HG03045 (cell line): ENCODE results near the gene RAB24.
"Not testable (repeated sequence)": the region's sequence is repeated elsewhere in the genome, so short reads cannot be mapped to it uniquely, and the experiment has no call there.

ENCODE experiments used
- ATAC-seq: cut with Tn5 transposase; IDR thresholded peaks from one replicate; pipeline ENCODE4 v1.9.1; 2021; ENCODE audit warnings: mild to moderate bottlenecking, moderate library complexity; ENCODE audit not compliant: unreplicated experiment

The RAB24 gene

GRCh38 chr5:177303121-177303924 is at the start of gene RAB24, which contains the start of gene PRELID1:
RAB24 (minus strand) TSS chr5:177303719; CDS start chr5:177303288, 431 bp downstream.
PRELID1 (plus strand) TSS chr5:177303799; CDS start chr5:177303986, 187 bp downstream.
- ATAC-seq, result peak; percentile 54

DNA sequence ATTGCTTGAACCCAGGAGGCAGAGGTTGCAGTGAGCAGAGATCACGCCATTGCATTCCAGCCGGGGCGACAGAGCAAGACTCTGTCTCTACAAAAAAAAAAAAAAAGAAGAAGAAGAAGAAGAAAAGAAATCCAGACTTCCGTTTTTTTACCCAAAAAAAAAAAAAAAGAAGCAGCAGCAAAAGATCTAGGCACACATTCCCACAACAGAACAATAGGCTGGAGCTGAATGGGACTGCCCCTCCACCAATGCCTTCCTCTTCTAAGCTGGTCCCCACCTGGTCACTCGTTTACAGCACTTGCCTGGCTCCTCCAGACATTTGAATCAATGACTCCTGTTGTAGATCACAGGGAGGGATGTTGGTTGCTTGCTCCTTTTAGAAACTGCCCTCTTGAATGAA is 49.6 kb upstream of the RAB24 start:
- ATAC-seq, result no peak

DNA sequence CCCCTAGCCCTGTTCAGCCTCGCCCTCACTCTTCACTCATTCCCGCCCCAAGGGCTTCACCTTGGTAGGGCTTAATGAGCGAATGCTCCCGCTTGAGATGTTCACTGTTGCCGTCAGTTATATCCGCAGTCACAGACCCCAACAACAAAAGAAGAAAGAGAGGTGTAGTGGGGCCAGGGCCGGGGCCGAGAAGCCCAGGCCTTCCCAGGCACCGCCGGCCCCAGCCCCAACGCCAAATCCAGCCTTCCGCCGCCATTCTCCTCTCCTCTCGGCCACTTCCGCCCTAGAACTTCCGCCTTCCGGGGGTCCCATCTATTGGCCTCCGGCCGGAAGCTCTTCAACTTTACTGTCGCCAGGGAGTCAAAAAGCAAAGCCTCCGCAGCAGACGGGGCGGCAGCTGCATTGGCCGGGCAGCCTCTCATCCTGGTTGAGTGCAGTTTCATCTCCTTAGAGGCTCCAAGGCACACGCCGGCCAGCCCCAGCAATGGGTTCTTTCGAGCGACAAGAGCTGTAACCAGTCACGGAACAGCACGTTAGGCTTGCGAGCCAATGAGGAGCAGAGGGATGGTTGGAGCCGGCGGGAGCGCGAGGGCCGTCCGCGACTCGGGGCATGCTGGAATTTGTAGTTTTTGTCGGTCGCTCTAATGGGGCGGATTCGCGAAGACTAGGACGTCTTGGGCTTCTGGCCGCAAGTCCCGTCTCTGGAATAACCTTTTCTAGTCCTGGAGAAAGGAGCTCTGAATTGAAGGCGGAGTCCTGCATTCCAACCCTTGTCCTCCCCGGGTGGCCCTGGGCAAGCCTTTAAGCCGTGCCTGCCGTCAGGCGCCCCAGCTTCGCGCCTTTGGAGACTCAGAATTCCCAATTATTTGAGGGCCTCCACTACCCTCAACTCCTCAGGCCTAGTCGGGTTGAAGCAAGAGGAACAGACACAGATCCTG is 48.1 kb upstream of the RAB24 start, which contains the start of gene LMAN2:
TSS of gene LMAN2 (minus strand) at position 277 of the 938 bp plus-strand sequence. CDS start at position 256, 21 bp downstream.
- ATAC-seq, result peak; percentile 94

DNA sequence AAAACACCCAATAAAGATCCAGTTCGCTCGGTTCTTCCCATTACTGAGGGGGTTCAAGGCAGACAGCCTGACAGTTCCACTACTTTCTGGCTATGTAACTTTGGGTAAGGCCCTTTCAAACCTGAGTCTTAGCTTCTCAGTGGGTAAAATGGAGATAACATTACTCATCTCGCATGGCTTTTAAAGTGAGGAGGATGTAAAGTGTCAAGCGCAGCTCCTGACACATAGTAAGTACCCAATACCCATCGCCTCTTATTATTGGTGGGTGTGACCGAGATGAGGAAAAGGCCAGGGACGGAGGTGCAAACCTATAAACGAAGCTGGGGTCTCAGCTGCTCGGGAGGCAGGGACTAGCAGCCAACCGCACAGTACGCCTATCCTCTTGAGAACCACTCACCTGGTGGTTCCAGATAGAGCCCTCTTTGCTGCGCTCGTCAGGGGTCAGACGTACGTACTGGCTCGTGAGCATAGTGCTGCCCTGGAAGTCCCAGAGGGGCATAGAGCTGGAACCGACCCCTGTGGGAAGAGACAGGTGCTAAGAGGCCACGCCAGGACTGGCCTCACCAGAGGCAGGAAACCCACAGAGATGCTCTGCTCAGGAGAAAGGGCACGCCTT is 47.4 kb upstream of the RAB24 start:
- no peak for ATAC-seq

DNA sequence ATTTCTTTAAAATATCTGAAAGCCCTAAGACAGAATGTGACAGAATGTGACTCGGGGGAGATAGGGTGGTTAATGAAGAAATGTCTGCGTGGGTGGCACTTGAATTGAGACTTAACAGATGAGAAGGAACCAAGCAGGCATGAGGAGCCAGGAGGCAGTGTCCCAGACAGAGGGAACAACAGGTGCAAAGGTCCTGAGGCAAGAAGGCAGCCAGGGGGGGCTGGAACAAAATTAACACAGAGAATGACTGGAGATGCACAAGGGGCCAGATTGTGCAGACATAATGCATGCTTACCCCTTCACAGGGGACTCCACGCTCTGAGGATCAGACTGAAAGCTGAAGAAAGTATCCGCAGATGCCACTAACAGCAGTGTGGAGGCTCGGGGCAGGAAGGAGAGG is 46.2 kb upstream of the RAB24 start:
- no peak for ATAC-seq

DNA sequence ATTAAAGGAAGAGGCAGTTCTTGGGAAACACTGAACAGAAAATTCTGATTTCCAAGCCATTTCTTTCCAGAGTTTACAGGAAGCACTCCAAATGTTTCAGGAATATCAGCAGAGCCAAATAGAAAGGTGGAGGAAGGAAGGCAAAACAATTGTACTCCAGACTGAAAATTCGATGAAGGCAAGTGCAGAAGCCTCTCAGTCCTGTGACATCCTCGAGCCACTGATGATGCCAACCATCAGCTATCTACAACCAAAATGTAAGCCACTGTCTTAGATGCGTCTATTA is 45.8 kb upstream of the RAB24 start:
- ATAC-seq, result no peak

GRCh38 chr5:177347699-177348098 is 44.2 kb upstream of the RAB24 start:
- no peak for ATAC-seq

- no peak for ATAC-seq
These were observed 43.3 kb upstream of the RAB24 start for GRCh38 chr5:177346820-177347219.

DNA sequence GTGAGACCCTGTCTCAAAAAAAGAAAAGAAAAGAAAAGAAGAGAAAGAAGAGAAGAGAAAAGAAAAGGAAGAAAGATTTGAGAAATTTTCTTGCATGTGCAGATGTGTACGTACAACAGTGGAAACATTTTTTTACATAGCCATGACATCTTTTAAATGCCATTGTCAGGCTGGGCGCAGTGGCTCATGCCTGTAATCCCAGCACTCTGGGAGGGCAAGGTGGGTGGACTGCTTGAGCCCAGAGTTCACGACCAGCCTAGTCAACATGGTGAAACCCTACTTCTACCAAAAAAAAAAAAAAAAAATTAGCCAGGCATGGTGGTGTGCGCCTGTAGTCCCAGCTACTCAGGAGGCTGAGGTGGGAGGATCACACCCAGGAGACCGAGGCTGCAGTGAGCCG is 41.4 kb upstream of the RAB24 start:
- ATAC-seq, result no peak

DNA sequence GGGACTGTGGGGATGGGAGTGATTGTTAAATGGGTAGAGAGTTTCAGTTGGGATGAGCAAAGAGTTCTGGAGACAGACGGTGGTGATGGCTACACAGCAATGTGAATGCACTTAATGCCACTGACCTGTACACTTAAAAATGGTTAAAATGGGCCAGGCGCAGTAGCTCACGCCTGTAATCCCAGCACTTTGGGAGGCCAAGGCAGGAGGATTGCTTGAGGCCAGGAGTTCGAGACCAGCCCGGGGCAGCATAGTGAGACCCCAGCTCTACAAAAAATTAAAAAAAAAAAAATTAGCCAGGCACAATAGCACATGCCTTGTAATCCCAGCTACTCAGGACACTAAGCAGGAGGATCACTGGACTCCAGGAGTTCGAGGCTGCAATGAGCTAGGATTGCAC is 40.3 kb upstream of the RAB24 start:
- no peak for ATAC-seq

GRCh38 chr5:177343000-177343399 is 39.5 kb upstream of the RAB24 start:
- not testable (repeated sequence) for ATAC-seq

GRCh38 chr5:177339107-177339638 is 35.7 kb upstream of the RAB24 start:
- ATAC-seq, result no peak

DNA sequence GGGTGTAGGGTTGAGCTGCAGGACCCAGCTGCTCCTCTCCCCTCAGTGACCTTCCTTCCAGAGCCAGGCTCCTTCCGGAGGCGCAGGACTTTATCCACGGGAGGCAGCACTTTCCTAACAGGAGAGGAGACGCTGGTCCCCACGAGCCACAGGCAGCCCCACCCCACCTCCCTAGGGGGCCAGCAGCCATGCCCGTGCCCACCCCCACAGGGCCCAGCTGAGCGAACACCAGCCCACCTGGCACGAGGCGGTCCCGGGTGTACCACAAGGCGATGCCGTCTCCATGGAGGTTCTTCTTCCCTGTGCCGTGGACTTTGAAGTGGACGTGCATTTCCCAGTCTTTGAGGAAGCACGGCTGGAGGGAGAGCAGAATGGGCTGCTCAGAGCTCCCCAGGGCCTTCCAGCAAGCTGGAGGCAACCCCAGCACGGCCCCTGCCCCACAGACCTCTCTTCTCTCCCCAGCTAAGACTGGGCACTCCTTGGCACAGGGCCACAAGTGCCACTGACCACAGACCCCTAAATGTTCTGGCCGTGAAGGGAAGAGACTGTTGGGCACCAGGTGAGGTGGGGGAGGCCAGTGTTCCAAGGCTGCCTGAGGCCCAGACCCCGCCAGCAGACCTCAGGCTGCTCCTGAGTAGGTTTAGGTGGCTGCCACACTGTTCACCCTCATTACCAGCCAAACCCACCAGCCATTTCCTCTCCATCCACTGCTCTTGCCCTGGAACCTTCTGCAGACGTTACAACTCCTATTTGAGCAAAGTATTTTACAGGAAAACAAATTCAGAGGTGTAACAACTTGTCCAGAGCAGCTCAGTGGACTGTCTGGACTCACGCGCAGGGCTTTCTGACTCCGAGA is 35.0 kb upstream of the RAB24 start:
- ATAC-seq, result no peak

- ATAC-seq, result no peak
These were observed 33.3 kb upstream of the RAB24 start for GRCh38 chr5:177336603-177337494.

- ATAC-seq, result no peak
These were observed 32.6 kb upstream of the RAB24 start for GRCh38 chr5:177336112-177336511.

DNA sequence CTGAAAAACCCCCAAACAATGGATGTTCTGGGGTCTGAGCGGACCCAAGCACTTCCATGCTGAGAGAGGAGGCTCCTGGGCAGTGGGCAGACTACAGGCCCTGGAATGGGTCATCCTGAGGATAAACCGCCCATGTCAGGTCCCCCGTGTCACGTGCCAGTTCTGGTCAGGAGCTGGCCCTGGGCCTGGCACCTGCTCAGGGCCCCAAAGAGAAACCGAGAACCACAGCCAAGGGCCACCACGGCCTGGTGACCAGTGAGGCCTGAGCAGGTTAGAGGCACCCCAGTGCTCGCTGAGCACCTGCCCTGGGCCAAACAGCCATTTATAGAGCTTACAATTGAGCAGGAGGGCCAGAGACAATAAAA is 32.2 kb upstream of the RAB24 start:
- ATAC-seq, result no peak

DNA sequence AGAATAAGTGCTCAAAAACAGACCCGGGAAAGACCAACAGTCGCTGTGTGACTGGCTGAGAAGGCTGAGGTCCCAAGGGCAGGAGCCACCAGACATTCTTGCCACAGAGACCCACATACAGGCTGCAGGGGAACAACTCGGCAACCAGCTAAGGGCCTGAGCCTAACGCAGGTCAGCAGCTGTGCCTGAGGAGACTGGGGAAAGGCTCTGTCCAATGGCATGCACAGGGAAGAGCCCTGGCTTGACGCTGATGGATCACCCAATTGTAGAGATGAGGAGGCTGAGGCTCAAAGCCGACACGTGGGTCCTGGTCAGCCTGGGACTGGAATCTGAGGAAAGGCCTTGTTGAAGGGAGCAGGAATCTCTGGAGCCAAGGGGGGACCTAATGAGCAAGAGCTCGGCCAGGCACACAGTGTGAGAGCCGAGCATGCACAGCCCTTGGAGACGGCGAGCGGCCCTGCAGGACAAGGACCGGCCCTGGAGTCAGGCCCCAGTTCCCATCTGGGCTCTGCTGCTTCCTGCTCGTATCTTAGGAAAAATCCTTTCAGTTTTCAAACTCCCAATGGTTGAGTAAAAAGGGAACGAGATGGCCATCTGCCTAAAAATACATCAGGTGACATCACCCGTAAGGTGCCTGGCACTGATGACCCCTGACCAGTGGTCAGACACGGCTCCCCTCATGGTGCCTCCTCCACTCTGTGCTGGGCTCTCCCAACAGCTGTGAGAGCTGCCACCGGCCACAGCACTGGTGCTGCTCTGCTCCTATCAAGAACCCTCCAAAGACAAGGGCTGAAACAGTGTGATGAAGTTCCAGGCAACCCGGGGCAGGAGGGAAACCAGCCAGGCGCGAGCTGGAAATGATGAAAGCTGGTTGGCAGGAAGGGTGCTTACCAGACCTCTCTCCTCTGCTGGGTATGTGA is 31.5 kb upstream of the RAB24 start:
- ATAC-seq, result no peak

DNA sequence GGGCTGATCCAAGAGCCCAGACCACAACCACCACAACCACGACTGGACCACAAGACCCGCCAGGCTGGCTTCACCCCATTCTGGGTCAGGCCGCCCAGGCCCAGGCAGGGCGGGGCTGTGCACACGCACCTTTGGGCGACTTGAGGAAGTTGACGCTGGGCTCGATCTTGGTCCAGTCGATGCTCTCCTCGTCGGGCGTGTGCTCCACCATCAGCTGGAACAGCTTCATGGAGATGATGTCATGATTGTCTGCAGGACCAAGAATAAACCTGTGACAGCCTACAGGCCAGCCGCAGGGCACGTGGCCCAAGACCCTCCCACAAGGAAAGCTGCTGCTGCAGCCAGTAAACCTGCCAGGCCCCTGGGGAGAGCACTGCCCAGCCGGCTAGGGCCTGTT is 30.6 kb upstream of the RAB24 start:
- ATAC-seq, result no peak
